ENCODE measurements around the gene ALKBH4. TPM values are rescaled to one million over a fixed set of nuclear protein-coding genes. Genes with fewer than 3 reads are reported as not detected.

ALKBH4 gene
- total and polyA plus RNA-seq, 2 of the 4 experiments (the other 2 are of a cell fraction) = 6.1 to 7.4 TPM

DNA sequence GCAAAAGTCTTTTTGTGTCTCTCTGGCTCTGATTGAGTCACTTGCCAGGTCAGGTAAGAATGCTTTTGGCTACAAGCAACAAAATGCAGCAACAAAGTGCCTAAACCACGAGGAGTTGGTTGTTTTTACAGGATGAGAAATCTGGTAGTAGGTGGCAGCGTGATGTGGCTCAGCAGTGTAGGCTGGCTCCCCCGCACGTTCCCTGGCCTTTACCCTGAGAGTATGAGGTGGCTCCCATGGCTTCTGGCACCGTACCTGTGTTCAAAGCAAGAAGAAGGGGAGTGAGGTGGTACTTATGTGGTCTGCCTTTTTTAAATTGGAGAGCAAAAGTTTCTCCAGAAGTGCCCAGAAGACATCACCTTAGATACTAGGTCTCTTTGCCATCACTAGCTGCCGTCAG is 56.8 kb downstream of the ALKBH4 start:
- in situ Hi-C loops (cut with MboI; ENCODE audit: low sequenced_read_pairs) (no loop called here), intact Hi-C loops (cut with micrococcal nuclease) (no loop called here), dilution Hi-C loops (cut with HindIII; ENCODE audit: low sequenced_read_pairs, unreplicated experiment) (no loop called here)
- Histone ChIP-seq H2BK20ac (ENCODE audit: low read depth, low read length) (no peak overlapping the region), H3K18ac (ENCODE audit: low read depth, low read length) (no peak overlapping the region), H4K5ac (ENCODE audit: low read depth, low read length) (no peak overlapping the region), H3K9me3 (ENCODE audit: control insufficient read depth, insufficient read depth, low read length) (no peaks in the 10 kb centered on the region), H3K36me3 (ENCODE audit: control insufficient read depth, insufficient read depth, low read length) (peaks cover 63% of the 10 kb centered on the region), H3K79me1 (ENCODE audit: low read depth in 1 of 2, low read length in 2 of 2) (peaks cover 30 to 47% of the 10 kb centered on the region in 2 experiments), H3K56ac (ENCODE audit: extremely low read depth, insufficient read depth, low read length) (no peak overlapping the region), H3K9ac (ENCODE audit: low read depth, low read length) (no peak overlapping the region), H4K91ac (ENCODE audit: insufficient read depth, low read depth, low read length) (no peak overlapping the region), H2BK120ac (ENCODE audit: low read depth, low read length) (no peak overlapping the region), H3K14ac (replicated peaks; ENCODE audit: low read depth, low read length) (no peak overlapping the region), H3K4me2 (ENCODE audit: low read depth, low read length) (no peak overlapping the region), H2BK15ac (ENCODE audit: low read depth, low read length) (no peak overlapping the region), H2AK5ac (ENCODE audit: low read depth, low read length) (no peak overlapping the region), H3K4ac (ENCODE audit: low read depth, low read length) (no peak overlapping the region), H2AFZ (replicated peaks; ENCODE audit: low read length, poor library complexity) (no peak overlapping the region), H2AK9ac (replicated peaks; ENCODE audit: low read depth, low read length, poor library complexity) (no peak overlapping the region), H4K20me1 (ENCODE audit: insufficient read depth, low read length) (peaks cover 8% of the 10 kb centered on the region), H3K27ac (ENCODE audit: insufficient read depth, low read length) (no peak overlapping the region), H4K8ac (ENCODE audit: low read depth in 2 of 2, low read length in 2 of 2) (no peak overlapping the region), H3K4me3 (ENCODE audit: insufficient read depth, low read depth, low read length) (no peak overlapping the region), H3K9me1 (ENCODE audit: insufficient read depth, low read length) (no peaks in the 10 kb centered on the region), H3K23ac (ENCODE audit: low read depth, low read length) (no peak overlapping the region), H2BK5ac (ENCODE audit: low read depth, low read length, poor library complexity, severe bottlenecking) (no peak overlapping the region), H3K4me1 (ENCODE audit: control insufficient read depth, insufficient read depth, low read length) (no peaks in the 10 kb centered on the region), H3K27me3 (ENCODE audit: control insufficient read depth, insufficient read depth, low read length) (no peaks in the 10 kb centered on the region)
- ATAC-seq (ENCODE audit: low read depth) (no peak), DNase-seq (no peak)
- ChIA-PET CTCF (no interaction called here), POLR2A (ENCODE audit: unreplicated experiment) (no interaction called here)
- TF ChIP-seq CHD1 (IDR thresholded peaks at IDR 0.05; ENCODE audit: low read depth, low read length) (no peak), CTCF (conservative IDR thresholded peaks at IDR 0.05; ENCODE audit: low read depth, low read length) (no peak), RCOR1 (IDR thresholded peaks at IDR 0.05; ENCODE audit: insufficient replicate concordance, low read length) (no peak), FOS (IDR thresholded peaks at IDR 0.05; ENCODE audit: low read depth, low read length) (no peak), RFX5 (IDR thresholded peaks at IDR 0.05; ENCODE audit: low read depth, low read length) (no peak), POLR2A (IDR thresholded peaks at IDR 0.05; ENCODE audit: low read depth, low read length) (no peak), MXI1 (IDR thresholded peaks at IDR 0.05; ENCODE audit: borderline replicate concordance, low read depth, low read length) (no peak), RAD21 (IDR thresholded peaks at IDR 0.05; ENCODE audit: low read length) (no peak), MAZ (IDR thresholded peaks at IDR 0.05; ENCODE audit: borderline replicate concordance, low read depth, low read length) (no peak), BHLHE40 (IDR thresholded peaks at IDR 0.05; ENCODE audit: low read depth, low read length) (no peak), USF2 (IDR thresholded peaks at IDR 0.05; ENCODE audit: low read depth, low read length) (no peak), NFE2L2 (IDR thresholded peaks at IDR 0.05; ENCODE audit: low read depth, low read length) (no peak), MAFK (IDR thresholded peaks at IDR 0.05; ENCODE audit: low read depth, low read length) (no peak), CEBPB (IDR thresholded peaks at IDR 0.05; ENCODE audit: low read depth, low read length) (no peak), SMC3 (IDR thresholded peaks at IDR 0.05; ENCODE audit: low read depth, low read length) (no peak)
- TF ChIP-seq, protein P1, sequence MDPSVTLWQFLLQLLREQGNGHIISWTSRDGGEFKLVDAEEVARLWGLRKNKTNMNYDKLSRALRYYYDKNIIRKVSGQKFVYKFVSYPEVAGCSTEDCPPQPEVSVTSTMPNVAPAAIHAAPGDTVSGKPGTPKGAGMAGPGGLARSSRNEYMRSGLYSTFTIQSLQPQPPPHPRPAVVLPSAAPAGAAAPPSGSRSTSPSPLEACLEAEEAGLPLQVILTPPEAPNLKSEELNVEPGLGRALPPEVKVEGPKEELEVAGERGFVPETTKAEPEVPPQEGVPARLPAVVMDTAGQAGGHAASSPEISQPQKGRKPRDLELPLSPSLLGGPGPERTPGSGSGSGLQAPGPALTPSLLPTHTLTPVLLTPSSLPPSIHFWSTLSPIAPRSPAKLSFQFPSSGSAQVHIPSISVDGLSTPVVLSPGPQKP (IDR thresholded peaks at IDR 0.05; ENCODE audit: borderline replicate concordance, low read depth, low read length) = no peak
- BruUV-seq (replicated peaks) = no TSS peak
- WGBS, 2 experiments (ENCODE audit: extremely low coverage in 2 of 2, insufficient read length in 1 of 2) = 93% methylated on average over 3 of the region's 6 CpGs; no CpG with 5 or more reads in 1 of the 2 experiments
